ENCODE measurements around the gene LIG1. TPM values are rescaled to one million over a fixed set of nuclear protein-coding genes. Genes with fewer than 3 reads are reported as not detected.

LIG1 gene
- total RNA-seq, 2 donors from 2014 or later = 3.1 to 4.2 TPM

DNA sequence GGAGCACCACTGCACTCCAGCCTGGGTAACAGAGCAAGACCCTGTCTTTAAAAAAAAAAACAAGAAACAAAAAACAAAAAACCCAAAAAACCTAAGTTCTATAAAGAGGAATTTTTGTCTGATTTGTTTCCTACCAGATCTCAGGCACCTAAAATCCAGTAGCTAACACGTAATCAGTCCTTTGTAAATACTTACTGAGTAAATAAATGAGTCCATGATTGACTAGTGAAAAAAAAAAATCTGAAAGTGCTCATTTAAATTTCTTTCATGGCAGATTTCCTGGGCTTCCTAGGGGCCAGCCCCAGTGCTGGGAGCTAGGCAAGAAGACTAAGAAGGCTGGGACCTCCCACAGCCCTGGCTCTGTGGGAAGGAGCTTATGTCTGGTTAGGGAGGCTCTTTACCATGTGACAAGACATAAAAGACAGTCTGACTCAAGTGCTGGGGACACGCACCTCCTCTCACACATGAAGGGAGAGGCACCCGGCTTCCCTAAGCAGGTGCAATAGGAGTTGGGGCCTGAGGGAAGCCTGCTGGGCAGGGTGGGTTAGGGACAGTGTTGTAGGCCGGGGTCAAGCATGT is 22.5 kb downstream of the LIG1 start:
- Histone ChIP-seq H3K4me1 (no peaks in the 10 kb centered on the region), H3K36me3 (no peaks in the 10 kb centered on the region), H3K27me3 (no peaks in the 10 kb centered on the region), H3K9me3 (no peaks in the 10 kb centered on the region), H3K27ac (no peak overlapping the region), H3K4me3 (no peak overlapping the region)
- TF ChIP-seq CTCF (IDR thresholded peaks at IDR 0.05) = no peak
- DNase-seq (ENCODE audit: low spot score) = no peak

- Histone ChIP-seq H3K9me3 (no peaks in the 10 kb centered on the region), H3K27ac (no peak overlapping the region), H3K27me3 (no peaks in the 10 kb centered on the region), H3K4me1 (no peaks in the 10 kb centered on the region), H3K36me3 (no peaks in the 10 kb centered on the region), H3K4me3 (no peak overlapping the region)
- DNase-seq (ENCODE audit: low spot score) = no peak
- no peak for TF ChIP-seq CTCF (IDR thresholded peaks at IDR 0.05)
These were observed 31.1 kb downstream of the LIG1 start for GRCh38 chr19:48139053-48139452.

DNA sequence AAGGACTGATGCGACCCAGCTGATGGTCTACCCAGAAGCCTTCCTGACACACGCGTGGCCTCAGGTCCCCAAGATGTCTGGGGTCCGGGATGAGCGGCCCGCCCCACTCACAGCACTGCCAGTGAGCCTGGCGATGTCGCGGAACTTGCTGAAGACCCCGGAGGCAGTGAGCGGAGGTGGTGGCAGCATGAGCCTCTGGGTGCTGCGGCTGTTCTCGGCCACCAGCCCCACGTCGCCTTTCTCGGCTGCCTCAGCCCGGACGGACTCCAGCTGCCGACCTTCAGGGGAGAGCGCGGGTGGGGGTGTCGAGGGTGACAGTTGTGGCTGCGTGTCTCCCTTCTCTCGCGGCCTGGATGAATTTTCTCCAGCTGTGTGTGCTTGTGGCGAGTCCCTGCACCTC is 32.7 kb downstream of the LIG1 start:
- no peak for DNase-seq (ENCODE audit: low spot score)
- Histone ChIP-seq H3K27ac (no peak overlapping the region), H3K9me3 (no peaks in the 10 kb centered on the region), H3K4me1 (no peaks in the 10 kb centered on the region), H3K27me3 (no peaks in the 10 kb centered on the region), H3K36me3 (no peaks in the 10 kb centered on the region), H3K4me3 (no peak overlapping the region)
- no peak for TF ChIP-seq CTCF (IDR thresholded peaks at IDR 0.05)

DNA sequence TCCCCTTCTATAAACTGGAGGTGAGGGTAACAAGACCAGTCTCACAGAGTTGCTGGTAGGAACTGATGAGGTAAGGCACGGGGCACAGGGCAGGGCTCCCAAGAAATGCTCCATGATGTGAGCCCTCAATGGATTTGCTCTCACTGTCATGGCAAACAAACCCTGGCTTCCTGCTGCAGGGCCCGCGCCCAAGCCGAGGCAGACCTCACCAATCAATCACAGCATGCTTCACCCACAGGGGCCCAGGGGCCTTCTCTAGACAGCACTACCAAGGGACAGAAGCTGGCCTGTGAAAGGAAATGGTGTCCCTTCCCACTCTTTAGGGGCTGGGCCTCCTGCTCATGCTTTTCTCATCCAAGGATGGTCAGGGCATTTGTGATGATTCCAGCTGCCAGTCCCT is 33.6 kb downstream of the LIG1 start:
- no peaks in the 10 kb centered on the region for H3K36me3 ChIP-seq
- DNase-seq (ENCODE audit: low spot score) = no peak
- no peaks in the 10 kb centered on the region for H3K4me1 ChIP-seq
- H3K9me3 ChIP-seq = no peaks in the 10 kb centered on the region
- H3K27me3 ChIP-seq = no peaks in the 10 kb centered on the region
- H3K27ac ChIP-seq = no peak overlapping the region
- no peak for TF ChIP-seq CTCF (IDR thresholded peaks at IDR 0.05)
- H3K4me3 ChIP-seq = no peak overlapping the region

GRCh38 chr19:48135411-48135810 is 34.7 kb downstream of the LIG1 start:
- Histone ChIP-seq H3K27ac (no peak overlapping the region), H3K4me1 (no peaks in the 10 kb centered on the region), H3K36me3 (no peaks in the 10 kb centered on the region), H3K9me3 (no peaks in the 10 kb centered on the region), H3K27me3 (no peaks in the 10 kb centered on the region), H3K4me3 (no peak overlapping the region)
- DNase-seq (ENCODE audit: low spot score) = no peak
- no peak for TF ChIP-seq CTCF (IDR thresholded peaks at IDR 0.05)

DNA sequence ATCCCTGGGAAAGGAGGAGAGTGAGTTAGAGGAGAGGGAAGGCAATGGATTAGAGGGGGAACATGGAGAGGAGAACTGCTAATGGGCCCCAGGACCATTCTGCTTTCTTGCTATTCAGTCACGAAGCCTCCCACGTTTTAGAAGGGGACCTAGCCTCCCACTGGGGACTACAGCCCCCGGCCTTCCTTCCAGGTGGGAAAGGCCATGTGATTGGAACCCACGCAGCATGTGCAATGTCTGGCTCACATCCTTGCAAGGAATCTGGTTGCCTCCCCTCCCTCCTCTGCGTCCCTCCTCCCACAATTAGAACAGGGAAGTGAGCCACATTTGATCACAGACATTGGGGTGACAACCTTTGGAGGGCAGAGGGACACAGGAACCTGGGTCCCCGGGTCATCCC is 37.0 kb downstream of the LIG1 start:
- Histone ChIP-seq H3K9me3 (no peaks in the 10 kb centered on the region), H3K27ac (no peak overlapping the region), H3K4me3 (no peak overlapping the region), H3K4me1 (no peaks in the 10 kb centered on the region), H3K36me3 (no peaks in the 10 kb centered on the region), H3K27me3 (no peaks in the 10 kb centered on the region)
- TF ChIP-seq CTCF (IDR thresholded peaks at IDR 0.05) = no peak
- DNase-seq (ENCODE audit: low spot score) = no peak
